ENCODE results near the gene CNTNAP2. TPM values are rescaled to one million over a fixed set of nuclear protein-coding genes. Genes with fewer than 3 reads are reported as not detected.

Gene CNTNAP2
- total RNA-seq, 1 experiment from 2014 or later, result 0.03 TPM

DNA sequence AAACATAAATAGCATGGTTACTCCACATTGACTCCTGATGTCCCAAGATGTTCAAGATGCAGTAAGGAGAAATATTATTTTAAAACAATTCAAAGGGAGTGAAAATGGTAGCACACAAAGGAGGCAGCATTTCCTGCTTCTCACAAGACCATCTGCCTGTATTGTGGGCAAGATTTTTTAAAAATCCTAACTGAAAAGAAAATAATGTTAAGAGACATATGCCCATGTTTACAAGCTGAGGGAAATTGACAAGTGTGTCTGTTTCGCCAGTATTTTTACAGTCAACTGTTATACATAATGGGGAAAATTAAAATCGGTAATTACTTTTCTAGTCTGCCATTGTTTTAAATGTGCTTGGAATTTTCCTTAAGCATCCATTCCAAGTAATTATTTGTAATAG, 1827.7 kb downstream of the CNTNAP2 start:
- in situ Hi-C loops (cut with HindIII; ENCODE audit: low pct_unique_long_range_greater_than_20kb, low sequenced_read_pairs), result no loop called here
- no peaks in the 10 kb centered on the region for H3K36me3 ChIP-seq (ENCODE audit: control insufficient read depth, insufficient read depth, low read length)
- POLR2A ChIA-PET, result no interaction called here
- CTCF ChIA-PET, result no interaction called here
- no peak overlapping the region for H3K27ac ChIP-seq (ENCODE audit: low read length)
- H3K9me3 ChIP-seq (ENCODE audit: control insufficient read depth, insufficient read depth, low read depth, low read length), result no peaks in the 10 kb centered on the region
- TF ChIP-seq TCF7L2 (IDR thresholded peaks at IDR 0.05; ENCODE audit: low read depth, low read length) (no peak), POLR2AphosphoS5 (IDR thresholded peaks at IDR 0.05; ENCODE audit: low read depth, low read length) (no peak), SIN3A (IDR thresholded peaks at IDR 0.05; ENCODE audit: borderline replicate concordance, insufficient read depth, low read depth, low read length) (no peak)
- TF ChIP-seq, protein P1, sequence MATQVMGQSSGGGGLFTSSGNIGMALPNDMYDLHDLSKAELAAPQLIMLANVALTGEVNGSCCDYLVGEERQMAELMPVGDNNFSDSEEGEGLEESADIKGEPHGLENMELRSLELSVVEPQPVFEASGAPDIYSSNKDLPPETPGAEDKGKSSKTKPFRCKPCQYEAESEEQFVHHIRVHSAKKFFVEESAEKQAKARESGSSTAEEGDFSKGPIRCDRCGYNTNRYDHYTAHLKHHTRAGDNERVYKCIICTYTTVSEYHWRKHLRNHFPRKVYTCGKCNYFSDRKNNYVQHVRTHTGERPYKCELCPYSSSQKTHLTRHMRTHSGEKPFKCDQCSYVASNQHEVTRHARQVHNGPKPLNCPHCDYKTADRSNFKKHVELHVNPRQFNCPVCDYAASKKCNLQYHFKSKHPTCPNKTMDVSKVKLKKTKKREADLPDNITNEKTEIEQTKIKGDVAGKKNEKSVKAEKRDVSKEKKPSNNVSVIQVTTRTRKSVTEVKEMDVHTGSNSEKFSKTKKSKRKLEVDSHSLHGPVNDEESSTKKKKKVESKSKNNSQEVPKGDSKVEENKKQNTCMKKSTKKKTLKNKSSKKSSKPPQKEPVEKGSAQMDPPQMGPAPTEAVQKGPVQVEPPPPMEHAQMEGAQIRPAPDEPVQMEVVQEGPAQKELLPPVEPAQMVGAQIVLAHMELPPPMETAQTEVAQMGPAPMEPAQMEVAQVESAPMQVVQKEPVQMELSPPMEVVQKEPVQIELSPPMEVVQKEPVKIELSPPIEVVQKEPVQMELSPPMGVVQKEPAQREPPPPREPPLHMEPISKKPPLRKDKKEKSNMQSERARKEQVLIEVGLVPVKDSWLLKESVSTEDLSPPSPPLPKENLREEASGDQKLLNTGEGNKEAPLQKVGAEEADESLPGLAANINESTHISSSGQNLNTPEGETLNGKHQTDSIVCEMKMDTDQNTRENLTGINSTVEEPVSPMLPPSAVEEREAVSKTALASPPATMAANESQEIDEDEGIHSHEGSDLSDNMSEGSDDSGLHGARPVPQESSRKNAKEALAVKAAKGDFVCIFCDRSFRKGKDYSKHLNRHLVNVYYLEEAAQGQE (IDR thresholded peaks at IDR 0.05; ENCODE audit: insufficient read depth in 1 of 2, low read depth in 2 of 2, low read length in 1 of 2), result no peak
- TF ChIP-seq, protein P2, sequence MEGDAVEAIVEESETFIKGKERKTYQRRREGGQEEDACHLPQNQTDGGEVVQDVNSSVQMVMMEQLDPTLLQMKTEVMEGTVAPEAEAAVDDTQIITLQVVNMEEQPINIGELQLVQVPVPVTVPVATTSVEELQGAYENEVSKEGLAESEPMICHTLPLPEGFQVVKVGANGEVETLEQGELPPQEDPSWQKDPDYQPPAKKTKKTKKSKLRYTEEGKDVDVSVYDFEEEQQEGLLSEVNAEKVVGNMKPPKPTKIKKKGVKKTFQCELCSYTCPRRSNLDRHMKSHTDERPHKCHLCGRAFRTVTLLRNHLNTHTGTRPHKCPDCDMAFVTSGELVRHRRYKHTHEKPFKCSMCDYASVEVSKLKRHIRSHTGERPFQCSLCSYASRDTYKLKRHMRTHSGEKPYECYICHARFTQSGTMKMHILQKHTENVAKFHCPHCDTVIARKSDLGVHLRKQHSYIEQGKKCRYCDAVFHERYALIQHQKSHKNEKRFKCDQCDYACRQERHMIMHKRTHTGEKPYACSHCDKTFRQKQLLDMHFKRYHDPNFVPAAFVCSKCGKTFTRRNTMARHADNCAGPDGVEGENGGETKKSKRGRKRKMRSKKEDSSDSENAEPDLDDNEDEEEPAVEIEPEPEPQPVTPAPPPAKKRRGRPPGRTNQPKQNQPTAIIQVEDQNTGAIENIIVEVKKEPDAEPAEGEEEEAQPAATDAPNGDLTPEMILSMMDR (IDR thresholded peaks at IDR 0.05), result no peak
- H3K4me3 ChIP-seq (ENCODE audit: low read depth in 2 of 2, low read length in 2 of 2), result no peak overlapping the region
- no peaks in the 10 kb centered on the region for H3K4me1 ChIP-seq (ENCODE audit: control insufficient read depth, insufficient read depth, low read length)
- no TSS peak for BruUV-seq (replicated peaks)
- ATAC-seq, result no peak
- DNase-seq (ENCODE audit: low read depth, low spot score), result no peak
- no peaks in the 10 kb centered on the region for H3K27me3 ChIP-seq (ENCODE audit: control insufficient read depth, insufficient read depth, low read length)
- intact Hi-C loops (cut with micrococcal nuclease; ENCODE audit: unreplicated experiment), result no loop called here

DNA sequence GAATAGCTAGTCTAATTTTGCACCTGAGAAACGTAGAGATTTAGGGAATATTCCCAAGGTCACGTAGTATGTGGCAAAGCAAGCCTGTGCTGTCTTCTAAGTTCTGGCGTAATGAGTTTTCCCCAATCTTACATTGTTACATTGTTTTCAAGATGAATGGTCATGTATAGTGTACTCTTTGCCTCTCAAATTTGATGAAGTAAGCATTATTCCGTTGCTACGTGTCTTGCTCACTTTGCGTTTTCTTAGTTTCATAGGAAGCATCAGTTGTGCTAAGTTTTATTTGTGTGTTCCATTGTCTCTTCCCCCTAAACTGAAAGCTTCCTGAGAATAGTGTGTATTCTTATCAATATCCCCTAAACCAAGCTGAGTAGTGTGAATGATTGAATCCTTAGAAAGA, 1836.3 kb downstream of the CNTNAP2 start:
- intact Hi-C loops (cut with micrococcal nuclease; ENCODE audit: unreplicated experiment), result no loop called here
- Histone ChIP-seq H3K27ac (ENCODE audit: low read length) (no peak overlapping the region), H3K27me3 (ENCODE audit: control insufficient read depth, insufficient read depth, low read length) (no peaks in the 10 kb centered on the region), H3K4me1 (ENCODE audit: control insufficient read depth, insufficient read depth, low read length) (no peaks in the 10 kb centered on the region), H3K36me3 (ENCODE audit: control insufficient read depth, insufficient read depth, low read length) (no peaks in the 10 kb centered on the region), H3K9me3 (ENCODE audit: control insufficient read depth, insufficient read depth, low read depth, low read length) (no peaks in the 10 kb centered on the region), H3K4me3 (ENCODE audit: low read depth in 2 of 2, low read length in 2 of 2) (no peak overlapping the region)
- TF ChIP-seq, protein P2 (IDR thresholded peaks at IDR 0.05), result no peak
- TF ChIP-seq POLR2AphosphoS5 (IDR thresholded peaks at IDR 0.05; ENCODE audit: low read depth, low read length) (no peak), SIN3A (IDR thresholded peaks at IDR 0.05; ENCODE audit: borderline replicate concordance, insufficient read depth, low read depth, low read length) (no peak), TCF7L2 (IDR thresholded peaks at IDR 0.05; ENCODE audit: low read depth, low read length) (no peak)
- TF ChIP-seq, protein P1 (IDR thresholded peaks at IDR 0.05; ENCODE audit: insufficient read depth in 1 of 2, low read depth in 2 of 2, low read length in 1 of 2), result no peak
- in situ Hi-C loops (cut with HindIII; ENCODE audit: low pct_unique_long_range_greater_than_20kb, low sequenced_read_pairs), result no loop called here
- DNase-seq (ENCODE audit: low read depth, low spot score) (no peak), ATAC-seq (no peak)
- CTCF ChIA-PET, result no interaction called here
- BruUV-seq (replicated peaks), result no TSS peak
- POLR2A ChIA-PET, result no interaction called here
